Testis (tissue), 2 donors: ENCODE results near the gene LDHD.

Experiments used
- CTCF ChIP-seq, 3 experiments: fragments of 450-650 bp in 2 of 3; fragments of 200-600 bp in 1 of 3; sonication (generic) in 1 of 3; IDR thresholded peaks; one replicate each; pipeline ENCODE4 v1.5.1; 2016 to 2019; ENCODE audit warnings: antibody characterized with exemption in 3 of 3, mild to moderate bottlenecking in 2 of 3, moderate library complexity in 1 of 3
- POLR2A ChIP-seq: fragments of 450-650 bp; IDR thresholded peaks from one replicate; pipeline ENCODE4 v1.6.1; 2017; ENCODE audit warnings: antibody characterized with exemption, mild to moderate bottlenecking, moderate library complexity

DNA sequence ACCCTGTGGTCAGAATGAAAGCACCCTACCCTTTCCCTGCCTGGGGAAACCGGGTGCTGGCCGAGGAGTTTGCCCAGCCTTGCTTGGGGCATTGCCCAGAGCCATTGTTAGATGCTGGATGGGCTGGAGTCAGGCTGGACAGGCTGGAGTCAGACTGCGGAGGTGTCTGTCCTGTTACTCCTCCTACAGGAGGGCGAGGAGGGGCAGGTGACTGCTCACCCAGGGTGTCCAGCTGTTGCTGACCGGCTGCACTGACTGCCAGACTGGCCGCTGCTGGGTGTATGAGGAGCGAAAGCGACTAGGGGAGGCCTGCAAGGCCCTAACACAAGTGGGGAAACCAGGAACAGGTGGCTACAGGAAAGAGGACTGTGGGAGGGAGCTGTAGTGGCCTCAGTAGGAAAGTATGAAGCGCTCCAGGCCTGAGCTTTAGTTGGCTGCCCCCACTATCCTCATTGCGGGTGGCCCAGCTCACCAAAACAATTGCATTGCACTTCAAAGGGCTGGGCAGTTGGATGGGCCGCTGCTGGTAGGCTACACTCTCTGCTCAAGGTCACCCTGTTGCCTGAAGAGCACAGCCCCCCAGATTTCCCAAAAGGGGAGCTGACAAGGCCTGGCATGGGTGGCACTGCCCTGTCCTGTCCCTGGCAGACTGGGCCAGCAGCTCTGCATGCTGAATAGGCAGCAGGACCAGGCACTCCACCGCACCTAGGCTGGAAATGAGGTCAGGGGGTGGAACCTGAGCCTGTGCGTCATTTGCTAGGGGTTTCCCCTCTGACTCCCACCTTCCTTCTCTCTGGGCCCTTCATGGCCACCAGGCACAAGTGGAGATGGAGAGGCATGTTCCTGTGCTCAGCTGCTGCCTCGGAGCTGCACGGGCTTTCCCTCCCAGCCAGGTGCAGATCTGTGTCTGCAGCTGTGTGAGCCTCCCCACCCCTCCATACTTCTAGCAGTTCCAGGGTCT, 18.4 kb downstream of the LDHD start:
- TF ChIP-seq CTCF (IDR thresholded peaks at IDR 0.05), result no peak
- no peak for TF ChIP-seq POLR2A
